ENCODE measurements around the gene SHROOM1.

GRCh38 chr5:132838516-132839282 is 8.3 kb upstream of the SHROOM1 start:
- no peak for TF ChIP-seq MYC (IDR thresholded peaks at IDR 0.05; ENCODE audit: low read depth, low read length)
- TF ChIP-seq CTCF (IDR thresholded peaks at IDR 0.05; ENCODE audit: extremely low read depth in 1 of 2, insufficient read depth in 1 of 2, low read depth in 1 of 2, low read length in 2 of 2), result no peak
- TF ChIP-seq POLR2AphosphoS5 (IDR thresholded peaks at IDR 0.05; ENCODE audit: insufficient read depth, low read depth, low read length), result no peak
- no peak for TF ChIP-seq MAX (IDR thresholded peaks at IDR 0.05; ENCODE audit: insufficient read depth, insufficient read length)
- TF ChIP-seq GATA2 (IDR thresholded peaks at IDR 0.05; ENCODE audit: insufficient read depth, insufficient read length, low read depth, low read length), result no peak
- no peak for TF ChIP-seq JUN (IDR thresholded peaks at IDR 0.05; ENCODE audit: borderline replicate concordance, insufficient read depth, insufficient read length, low read depth)
